GM18507 (cell line): Measurements from ENCODE around the gene CCDC13.
"Not testable (repeated sequence)": the region's sequence is repeated elsewhere in the genome, so short reads cannot be mapped to it uniquely, and the experiment has no call there.

Experiments used
- DNase-seq: peaks from one replicate; pipeline ENCODE4 v3.0.0; 2011; ENCODE audit warnings: low read depth; ENCODE audit not compliant: insufficient read length; ENCODE audit errors: extremely low spot score
- FAIRE-seq: peaks from 2 replicates; lab custom pipeline; 2011; peaks lifted over from hg19 to GRCh38; lab: Jason Lieb, UNC

Gene CCDC13, protein sequence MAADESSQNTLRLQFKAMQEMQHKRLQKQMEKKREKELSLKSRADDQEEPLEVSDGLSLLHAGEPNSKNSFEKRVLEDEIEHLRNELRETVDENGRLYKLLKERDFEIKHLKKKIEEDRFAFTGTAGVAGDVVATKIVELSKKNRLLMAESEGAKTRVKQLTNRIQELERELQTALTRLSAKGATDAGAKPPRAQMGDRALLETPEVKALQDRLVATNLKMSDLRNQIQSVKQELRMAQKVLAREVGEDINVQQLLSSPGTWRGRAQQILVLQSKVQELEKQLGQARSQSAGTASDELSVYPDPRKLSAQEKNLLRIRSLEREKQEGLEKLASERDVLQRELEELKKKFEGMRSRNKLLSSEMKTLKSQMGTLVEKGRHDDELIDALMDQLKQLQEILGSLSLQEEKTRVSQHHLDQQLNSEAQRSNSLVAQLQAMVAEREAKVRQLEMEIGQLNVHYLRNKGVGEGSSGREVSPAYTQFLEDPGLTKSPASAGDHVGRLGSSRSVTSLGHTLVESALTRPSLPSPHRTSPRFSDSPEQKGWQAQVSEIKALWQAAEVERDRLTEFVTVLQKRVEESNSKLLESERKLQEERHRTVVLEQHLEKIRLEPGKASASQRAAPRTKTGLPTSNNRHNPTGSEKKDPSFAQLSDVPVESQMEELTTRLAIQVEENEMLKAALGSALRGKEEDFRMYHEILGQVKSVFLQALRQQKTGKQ

DNA sequence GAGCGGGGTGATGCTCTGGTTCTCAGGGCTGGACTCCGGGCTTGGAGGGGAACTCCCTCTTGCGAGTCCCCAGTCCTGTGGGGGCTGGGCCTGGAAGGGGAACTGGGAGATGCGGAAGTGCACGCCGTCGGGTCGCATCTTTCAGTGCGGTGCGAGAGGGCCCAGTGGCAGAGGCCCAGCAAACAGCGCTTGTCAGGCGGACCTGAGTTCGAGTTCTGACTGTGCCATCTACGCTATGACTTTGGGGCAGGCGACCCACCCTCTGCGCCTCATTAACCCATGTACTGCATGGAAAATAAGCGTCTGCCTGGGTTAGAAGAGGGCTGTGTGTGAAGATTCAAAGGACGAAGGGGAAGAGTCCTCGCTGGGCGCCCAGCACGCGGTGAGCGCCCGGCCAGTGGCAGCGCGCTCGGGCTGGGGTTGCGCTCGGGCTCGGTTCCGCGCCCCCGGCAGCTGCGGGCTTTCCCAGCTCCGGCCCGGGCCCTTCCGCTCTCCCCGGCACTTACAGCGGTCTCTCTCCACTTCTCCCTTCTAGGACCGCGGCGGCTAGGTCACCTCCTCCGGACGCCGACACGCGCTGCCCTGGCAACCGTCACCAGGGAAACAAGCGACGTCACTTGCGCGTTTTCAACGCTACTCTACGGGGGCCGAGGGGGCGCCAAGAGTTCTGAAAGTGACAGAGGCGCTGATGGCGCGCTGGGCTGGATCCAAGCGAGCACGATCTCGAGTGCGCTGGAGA lies at the start of gene CCDC13:
Gene CCDC13, minus strand, starts transcription at position 584 of the 739 bp plus-strand sequence. CDS start 14,908 bp downstream, outside the sequence.
- DNase-seq (peak; percentile 95), FAIRE-seq (peak; percentile 96)

DNA sequence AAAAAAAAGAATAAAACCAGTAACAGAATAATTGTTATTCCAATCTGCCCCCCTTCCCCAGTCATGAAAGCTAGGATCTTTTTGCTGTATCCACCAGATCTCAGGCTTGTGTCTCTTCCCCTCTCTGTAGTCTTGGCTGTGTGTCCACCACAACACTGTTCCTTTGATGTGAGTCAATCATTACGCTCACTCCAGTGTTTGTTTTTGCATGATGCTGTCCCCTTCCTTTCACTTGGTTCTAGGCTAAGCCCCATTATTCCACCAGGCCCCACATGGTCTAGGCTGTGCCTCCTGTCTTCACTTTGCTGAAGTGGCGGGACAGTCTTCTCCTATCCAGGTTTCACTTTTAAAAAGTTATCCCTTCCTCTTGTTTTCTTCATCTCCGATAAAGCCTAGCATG lies 49.8 kb upstream of the CCDC13 start:
- FAIRE-seq (no peak), DNase-seq (no peak)

DNA sequence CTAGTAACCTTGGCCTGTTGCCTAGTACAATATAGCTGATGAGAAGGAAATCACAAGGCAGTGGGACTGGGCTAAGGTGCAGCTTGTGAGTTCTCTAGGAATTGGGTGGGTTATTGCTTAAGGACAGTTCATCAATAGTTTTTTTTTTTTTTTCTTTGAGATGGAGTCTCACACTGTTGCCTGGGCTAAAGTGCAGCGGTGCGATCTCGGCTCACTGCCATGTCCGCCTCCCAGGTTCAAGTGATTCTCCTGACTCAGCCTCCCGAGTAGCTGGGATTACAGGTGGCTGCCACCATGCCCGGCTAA lies 47.6 kb upstream of the CCDC13 start:
- FAIRE-seq (no peak), DNase-seq (no peak)

DNA sequence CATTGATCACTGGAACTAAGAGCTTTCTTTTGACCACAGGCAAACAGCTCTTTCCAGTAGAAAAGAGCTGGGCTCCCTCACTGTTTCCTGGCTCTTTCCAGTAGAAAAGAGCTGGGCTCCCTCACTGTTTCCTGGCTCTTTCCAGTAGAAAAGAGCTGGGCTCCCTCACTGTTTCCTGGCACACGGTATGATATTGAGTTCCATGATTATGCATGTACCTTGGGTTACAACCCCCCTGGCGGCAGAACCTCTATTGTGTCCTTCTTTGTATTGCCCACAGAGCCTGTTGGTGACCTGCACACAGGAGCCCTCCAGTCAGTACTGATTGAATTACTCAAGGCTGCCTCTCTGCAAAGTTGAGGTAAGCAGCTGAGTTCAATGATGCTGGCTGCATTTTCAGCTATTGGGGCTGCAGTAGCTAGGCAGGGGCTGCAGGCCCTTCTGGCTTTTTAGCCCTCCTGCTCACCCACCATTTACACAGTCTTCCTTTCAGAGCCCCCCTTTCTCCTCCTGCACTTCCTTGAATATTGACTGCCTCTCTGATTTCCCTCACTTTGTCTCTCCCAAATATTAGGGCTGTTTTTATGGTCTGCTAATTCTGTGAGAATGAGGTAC lies 46.4 kb upstream of the CCDC13 start:
- FAIRE-seq: no peak
- no peak for DNase-seq

DNA sequence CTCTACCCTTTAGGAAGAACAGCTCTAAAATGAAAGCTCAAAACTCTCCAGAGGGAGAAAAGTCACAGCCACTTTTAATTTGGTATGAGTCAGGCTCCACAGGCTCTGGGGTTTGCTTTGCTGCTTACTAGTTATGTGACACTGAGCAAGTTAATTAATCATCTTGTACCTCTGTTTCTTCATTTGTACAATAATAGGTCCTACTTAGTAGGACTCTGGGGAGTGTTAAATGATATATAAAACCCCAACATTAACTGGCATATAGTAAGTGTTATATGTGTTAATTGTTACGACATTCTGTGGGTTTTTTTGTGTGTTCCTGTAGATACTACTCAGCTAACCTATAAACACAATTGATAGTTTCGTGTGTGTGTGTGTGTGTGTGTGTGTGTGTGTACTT lies 42.8 kb upstream of the CCDC13 start:
- no peak for FAIRE-seq
- DNase-seq: no peak

DNA sequence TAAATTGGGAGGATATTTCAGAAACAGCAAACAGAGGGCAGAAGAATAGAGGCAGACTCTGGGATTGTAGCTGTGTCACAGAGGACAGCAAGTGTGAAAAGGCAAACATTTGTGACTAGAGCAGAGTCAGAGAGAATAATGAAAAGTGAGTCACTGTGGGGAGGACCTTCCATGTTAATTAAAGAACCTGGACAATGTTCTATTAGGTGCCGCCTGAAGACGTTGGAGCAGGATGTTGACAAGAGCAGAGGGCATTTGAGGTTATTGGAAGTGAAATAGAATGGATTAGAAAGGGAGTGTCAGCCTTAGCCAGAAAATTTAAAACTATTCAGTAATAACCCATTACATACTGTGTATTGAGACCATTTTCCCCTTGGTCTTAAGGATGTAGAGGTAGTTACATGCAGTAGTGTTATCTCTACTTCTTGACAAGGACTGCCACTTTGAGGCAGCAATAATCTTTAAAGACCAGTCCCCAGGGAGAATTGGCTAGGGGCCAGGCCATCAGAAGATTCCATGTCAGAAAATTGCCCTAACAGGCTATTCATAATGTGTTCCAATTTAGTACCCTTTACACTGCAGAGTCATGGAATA lies 42.0 kb upstream of the CCDC13 start:
- FAIRE-seq (no peak), DNase-seq (no peak)

DNA sequence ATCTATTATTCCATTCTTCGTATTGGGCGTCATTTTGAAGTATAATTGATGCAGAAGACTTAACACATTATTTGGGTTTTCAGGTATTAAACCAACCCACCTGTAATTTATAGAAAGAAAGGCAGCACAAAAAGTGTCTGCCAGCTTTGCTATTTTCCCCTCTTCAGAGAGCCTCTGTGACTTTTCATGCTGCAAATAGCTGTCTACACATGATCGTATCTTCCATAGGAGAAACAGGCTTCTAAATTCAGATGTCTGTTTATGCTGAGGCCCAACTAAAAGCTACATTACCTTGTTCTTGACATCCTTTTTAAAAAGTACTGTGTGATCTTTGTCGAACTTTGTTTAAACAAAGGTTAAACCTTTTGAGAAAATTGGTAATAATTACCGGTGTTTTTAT lies 41.2 kb upstream of the CCDC13 start:
- FAIRE-seq: no peak
- no peak for DNase-seq

DNA sequence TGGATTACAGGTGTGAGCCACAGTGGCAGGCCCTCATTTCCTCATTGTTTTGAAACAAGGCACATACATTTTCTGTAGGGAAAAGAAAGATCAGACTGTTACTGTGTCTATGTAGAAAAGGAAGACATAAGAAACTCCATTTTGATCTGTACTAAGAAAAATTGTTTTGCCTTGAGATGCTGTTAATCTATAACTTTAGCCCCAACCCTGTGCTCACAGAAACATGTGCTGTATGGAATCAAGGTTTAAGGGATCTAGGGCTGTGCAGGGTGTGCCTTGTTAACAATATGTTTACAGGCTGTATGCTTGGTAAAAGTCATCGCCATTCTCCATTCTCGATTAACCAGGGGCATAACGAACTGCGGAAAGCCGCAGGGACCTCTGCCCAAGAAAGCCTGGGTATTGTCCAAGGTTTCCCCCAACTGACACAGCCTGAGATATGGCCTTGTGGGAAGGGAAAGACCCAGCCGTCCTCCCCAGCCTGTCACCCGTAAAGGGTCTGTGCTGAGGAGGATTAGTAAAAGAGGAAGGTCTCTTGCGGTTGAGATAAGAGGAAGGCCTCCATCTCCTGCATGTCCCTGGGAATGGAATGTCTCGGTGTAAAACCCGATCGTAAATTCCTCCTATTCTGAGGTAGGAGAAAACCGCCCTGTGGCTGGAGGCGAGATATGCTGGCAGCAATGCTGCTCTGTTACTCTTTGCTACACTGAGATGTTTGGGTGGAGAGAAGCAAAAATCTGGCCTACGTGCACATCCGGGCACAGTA lies 38.2 kb upstream of the CCDC13 start:
- FAIRE-seq, DNase-seq: not testable (repeated sequence)

DNA sequence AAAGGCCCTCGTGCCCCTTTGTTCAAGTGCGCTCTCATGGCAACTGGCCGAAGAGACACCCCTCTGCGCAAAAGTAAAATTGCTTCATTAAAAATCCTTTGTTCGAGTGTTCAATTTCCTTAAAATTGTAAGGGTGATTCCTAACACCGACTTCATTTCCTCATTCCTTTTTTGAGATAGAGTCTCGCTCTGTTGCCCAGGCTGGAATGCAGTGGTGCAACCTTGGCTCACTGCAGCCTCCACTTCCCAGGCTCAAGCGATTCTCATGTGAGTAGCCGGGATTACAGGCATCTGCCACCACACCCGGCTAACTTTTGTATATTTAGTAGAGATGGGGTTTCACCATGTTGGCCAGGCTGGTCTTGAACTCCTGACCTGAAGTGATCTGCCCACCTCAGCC lies 37.7 kb upstream of the CCDC13 start:
- not testable (repeated sequence) for DNase-seq, FAIRE-seq

DNA sequence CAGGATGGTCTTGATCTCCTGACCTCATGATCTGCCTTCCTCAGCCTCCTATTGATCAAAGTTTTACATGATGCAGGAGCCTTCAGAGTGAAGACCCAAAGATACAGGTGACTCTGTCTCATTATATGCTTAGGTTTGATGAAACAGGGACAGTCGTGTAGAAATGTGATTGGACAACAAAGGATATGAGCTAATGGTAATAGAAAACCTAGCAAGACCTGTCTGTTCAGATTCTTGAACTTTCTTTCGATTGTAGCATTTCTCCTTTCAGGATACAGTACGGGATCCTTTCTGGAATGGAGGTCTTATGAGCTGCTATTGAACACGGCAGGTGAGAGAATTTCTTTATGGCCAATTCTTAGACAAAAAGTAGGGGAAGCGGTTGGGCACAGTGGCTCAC lies 36.1 kb upstream of the CCDC13 start, which contains the start of gene ACKR2:
Gene ACKR2, plus strand, starts transcription at position 244 of the 400 bp plus-strand sequence. CDS start 55,058 bp downstream, outside the sequence.
- DNase-seq (no peak), FAIRE-seq (no peak)

DNA sequence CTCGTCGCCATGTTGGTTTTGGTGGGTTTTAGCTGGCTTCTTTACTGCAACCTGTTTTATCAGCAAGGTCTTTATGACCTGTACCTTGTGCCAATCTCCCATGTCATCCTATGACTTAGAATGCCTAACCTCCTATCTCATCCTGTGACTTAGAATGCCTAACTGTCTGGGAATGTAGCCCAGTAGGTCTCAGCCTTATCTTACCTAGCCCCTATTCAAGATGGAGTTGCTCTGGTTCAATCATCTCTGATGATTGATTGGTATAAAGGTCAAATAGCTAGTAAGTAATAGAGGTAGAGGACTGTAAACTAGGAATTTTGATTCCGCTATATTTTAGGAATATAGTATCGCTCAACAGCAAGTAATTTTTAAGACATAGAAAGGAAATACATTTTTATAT lies 34.9 kb upstream of the CCDC13 start:
- FAIRE-seq (no peak), DNase-seq (no peak)

DNA sequence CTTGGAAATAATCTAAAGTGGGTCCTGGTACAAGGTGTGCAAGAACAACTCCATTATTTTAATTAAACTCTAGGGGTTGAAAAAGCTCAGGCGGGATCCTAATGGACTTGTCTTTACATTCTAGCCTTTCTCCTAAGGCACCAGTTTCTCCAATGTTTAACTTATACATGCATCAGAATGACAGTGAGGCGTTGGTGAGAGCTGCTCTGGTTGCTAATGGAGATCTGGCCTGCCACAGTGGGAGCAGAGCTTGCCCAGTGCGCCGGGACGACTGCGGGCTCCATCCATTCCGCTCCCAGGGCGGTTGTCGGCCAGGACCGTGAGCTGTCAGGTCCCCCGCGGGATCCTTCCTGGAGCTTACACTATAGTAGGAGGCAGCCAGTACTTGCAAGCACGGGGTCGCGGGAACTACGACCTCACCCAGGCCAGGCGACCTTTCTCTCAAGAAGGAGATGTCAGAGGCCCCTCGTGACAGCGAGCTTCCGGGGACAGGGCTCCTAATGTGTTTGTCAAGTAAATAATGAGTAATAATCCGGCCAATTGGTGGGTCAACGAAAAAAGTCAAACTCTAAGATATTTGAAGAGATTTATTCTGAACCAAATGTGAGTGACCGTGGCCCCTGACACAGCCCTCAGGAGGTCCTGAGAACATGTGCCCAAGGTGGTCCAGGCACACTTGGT lies 32.2 kb upstream of the CCDC13 start:
- no peak for DNase-seq
- FAIRE-seq: no peak

DNA sequence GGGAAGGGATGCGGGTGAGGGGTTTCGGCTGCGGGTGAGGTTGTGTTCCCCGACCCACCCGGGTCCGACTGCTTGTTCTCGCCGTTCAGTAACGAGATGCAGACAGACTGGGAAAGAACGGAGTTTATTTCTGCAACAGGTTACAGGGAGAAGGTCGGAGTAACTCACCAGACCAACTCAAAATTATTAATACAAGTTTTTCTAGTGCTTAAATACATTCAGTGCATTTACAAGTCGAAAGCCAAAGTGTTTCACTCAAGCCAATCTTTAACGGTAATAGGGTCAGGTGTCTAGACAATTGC lies 31.7 kb upstream of the CCDC13 start:
- no peak for FAIRE-seq

DNA sequence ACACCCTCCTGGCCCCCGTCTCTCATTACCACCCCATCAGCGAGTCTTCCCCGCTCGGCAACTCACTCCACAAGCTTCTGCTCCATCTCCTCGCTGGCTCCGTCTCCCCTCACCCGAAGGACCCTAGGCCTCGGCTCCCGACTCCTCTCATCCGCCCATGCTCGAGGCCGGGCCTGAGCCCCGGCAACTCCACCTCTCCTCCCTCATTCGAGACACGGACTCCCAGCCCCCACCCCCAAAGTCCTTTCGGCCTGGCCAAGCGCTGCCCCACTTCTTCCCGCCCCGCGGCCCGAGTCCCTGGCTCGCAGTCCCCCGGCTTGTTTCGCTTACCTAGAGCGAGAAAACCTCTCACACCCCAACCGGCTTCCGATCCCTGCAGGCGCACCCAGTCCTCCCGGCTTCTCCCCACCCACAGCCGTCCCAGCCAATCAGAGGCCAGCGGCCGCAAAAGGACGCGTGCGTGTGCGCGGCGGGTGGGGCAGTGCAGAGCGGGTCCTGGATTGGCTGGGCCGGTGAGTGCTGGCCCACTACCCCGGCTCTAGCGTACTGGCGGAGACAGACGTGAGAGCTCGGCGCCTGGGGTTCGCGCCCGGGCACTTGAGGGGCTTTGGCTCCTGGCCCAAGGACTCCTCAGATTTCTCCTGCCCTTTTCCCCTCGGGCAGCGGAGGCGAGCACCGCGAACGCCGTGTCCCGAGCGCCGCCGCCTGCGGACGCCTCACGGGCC lies 31.2 kb upstream of the CCDC13 start, which contains the start of gene HIGD1A:
Gene HIGD1A, minus strand, starts transcription at position 385 of the 725 bp plus-strand sequence. CDS start 10,237 bp downstream, outside the sequence.
- FAIRE-seq: peak; percentile 97
- DNase-seq: peak; percentile 97

More for the DNA sequence above, 31.7 kb upstream of the CCDC13 start:
- DNase-seq: no peak

DNA sequence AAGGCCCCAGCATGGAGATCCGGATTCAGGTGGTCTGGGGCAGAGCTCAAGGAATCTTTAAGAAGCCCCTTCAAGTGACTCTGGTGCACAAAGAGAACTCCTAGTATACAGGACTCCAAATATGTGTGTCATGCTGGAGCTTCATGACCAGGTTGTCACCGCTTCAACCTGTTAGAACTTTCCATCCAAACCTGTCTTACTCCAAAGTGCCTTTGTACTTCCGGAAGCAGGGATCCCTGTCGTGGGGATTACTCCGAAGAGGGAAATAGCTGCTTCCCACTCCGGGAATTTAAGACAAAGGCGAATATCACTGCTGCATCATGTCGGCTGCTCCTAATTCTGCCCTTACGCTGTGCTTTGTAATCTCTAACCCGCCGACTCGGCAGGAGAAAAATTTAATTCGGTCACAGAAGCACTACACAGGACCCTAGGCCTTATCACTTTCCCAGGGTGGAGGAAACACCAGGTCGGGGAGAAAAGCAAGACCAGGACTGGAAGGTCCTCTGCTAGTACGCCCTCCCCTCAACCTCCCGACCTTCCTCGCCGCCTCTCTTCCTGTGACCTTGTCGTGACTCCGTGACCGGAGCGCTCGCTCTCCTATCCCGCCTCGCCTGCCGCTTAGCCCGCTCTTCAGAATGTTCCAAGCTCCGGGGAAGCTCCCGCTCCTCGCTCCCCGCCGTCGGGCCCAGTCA lies 30.5 kb upstream of the CCDC13 start:
- no peak for FAIRE-seq
- DNase-seq: peak; percentile 2

DNA sequence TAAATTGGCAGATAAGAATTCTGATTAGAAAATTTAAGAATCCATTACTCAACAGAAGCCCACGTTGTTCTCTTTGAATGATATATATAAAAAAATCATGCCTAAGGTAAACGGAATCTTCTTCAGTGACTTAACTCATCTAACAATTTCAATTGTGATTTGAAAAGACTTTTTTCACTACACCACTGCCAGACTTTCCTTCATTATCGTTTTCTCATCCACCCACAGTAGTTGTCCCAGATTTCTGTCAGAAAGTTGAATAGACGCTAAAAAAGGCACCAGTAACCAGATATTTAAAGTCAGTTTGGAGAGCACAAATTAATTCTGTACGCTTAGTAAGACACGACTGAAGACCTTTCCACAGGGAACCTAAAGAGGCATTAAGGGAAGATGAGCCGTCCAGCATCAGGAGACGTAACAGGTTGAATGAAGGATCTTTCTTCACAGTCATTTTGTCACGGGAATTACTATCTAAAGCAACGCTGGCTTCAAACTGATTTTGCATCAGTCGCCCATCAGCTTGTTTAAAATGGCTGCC lies 29.9 kb upstream of the CCDC13 start:
- DNase-seq (no peak), FAIRE-seq (no peak)

DNA sequence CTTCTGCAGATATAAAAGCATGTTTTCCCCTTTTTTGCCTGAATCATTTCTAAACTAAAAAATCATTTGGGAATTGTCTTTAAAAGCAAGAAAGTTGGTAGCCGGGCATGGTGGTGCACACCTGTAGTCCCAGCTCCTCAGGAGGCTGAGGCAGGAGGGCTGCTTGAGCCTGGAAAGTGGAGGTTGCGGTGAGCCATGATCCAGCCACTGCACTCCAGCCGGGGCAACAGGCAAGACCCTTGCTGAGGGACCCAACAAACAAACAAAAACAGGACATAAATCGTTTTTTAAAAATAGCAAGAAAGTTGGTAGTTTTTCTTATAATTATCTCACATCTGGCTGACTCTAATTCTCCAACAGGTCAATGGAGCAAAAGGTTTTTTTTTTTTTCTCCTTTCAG lies 28.7 kb upstream of the CCDC13 start:
- no peak for FAIRE-seq
- no peak for DNase-seq
